Vagina (tissue), 2 donors: ENCODE data around the gene CARD9.

ENCODE experiments used
- POLR2A ChIP-seq, 2 donors: fragments of 450-650 bp; IDR thresholded peaks; one replicate each; pipeline ENCODE4 v1.6.1; 2017; ENCODE audit warnings: antibody characterized with exemption in 2 of 2, mild to moderate bottlenecking in 2 of 2, moderate library complexity in 2 of 2
- POLR2AphosphoS5 ChIP-seq, 2 donors: sonication (generic); formaldehyde crosslinking; IDR thresholded peaks; one replicate each; pipeline ENCODE4 v1.9.0; 2017; ENCODE audit warnings: antibody characterized with exemption in 2 of 2, mild to moderate bottlenecking in 2 of 2, low read depth in 1 of 2; ENCODE audit not compliant: insufficient read depth in 1 of 2
- TF ChIP-seq, protein P1 (sequence below), 3 experiments: fragments of 450-650 bp in 2 of 3; fragments of 200-600 bp in 1 of 3; sonication (generic) in 1 of 3; IDR thresholded peaks; one replicate each; pipeline ENCODE4 v1.5.1; 2017 to 2019; ENCODE audit warnings: antibody characterized with exemption in 3 of 3, mild to moderate bottlenecking in 2 of 3, moderate library complexity in 2 of 3

DNA sequence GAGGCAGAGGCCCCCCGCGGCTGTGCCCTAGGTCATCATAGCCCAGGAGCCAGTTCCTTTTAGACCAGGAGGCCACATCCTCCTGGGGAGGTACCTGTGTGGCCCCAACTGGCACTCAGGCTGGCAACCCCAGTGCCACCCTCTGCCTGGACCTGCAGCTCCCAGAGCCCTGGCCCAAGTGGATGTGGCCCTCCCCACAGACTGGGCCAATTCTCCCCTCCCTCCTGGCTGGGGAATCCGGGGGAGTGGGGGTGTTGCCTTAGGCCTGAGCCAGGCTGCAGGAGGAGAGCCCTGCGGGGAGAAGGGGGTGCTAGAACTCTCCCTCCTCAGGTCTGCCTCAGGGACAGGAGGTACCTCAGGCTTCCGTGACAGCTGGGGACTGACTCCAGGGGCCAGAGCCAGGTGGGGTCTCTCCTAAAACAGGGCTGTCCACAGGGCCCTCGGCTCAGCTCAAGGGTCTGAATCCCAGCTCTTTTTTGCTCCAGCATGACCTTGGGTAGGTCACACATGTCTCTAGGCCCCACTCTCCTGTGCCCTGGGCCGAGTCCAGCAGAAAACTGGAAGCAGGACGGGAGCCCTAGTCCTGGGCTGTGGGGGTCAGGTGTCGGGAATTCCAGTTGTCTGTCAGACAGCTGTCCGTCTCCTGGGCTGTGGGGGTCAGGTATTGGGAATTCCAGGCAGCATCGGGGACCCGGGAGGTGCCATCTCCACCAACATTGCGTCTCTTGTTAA is 19.5 kb downstream of the CARD9 start:
- TF ChIP-seq, protein P1, sequence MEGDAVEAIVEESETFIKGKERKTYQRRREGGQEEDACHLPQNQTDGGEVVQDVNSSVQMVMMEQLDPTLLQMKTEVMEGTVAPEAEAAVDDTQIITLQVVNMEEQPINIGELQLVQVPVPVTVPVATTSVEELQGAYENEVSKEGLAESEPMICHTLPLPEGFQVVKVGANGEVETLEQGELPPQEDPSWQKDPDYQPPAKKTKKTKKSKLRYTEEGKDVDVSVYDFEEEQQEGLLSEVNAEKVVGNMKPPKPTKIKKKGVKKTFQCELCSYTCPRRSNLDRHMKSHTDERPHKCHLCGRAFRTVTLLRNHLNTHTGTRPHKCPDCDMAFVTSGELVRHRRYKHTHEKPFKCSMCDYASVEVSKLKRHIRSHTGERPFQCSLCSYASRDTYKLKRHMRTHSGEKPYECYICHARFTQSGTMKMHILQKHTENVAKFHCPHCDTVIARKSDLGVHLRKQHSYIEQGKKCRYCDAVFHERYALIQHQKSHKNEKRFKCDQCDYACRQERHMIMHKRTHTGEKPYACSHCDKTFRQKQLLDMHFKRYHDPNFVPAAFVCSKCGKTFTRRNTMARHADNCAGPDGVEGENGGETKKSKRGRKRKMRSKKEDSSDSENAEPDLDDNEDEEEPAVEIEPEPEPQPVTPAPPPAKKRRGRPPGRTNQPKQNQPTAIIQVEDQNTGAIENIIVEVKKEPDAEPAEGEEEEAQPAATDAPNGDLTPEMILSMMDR (IDR thresholded peaks at IDR 0.05): no peak
- TF ChIP-seq POLR2A (IDR thresholded peaks at IDR 0.05): no peak
- TF ChIP-seq POLR2AphosphoS5 (IDR thresholded peaks at IDR 0.05; ENCODE audit: insufficient read depth in 1 of 2, low read depth in 1 of 2): no peak
